NCI-H460 (cell line): ENCODE results near the gene SIGLEC11. TPM values are rescaled to one million over a fixed set of nuclear protein-coding genes. Genes with fewer than 3 reads are reported as not detected.
"Not testable (repeated sequence)": the region's sequence is repeated elsewhere in the genome, so short reads cannot be mapped to it uniquely, and the experiment has no call there.

Experiments
- DNase-seq: peaks from one replicate; pipeline ENCODE4 v3.0.0-alpha.2; 2016; ENCODE audit warnings: low read depth; ENCODE audit errors: extremely low read depth
- total RNA-seq: library from RNA; depleted of rRNA; stranded (reverse); fragments of >200 nt; shearing (Covaris generic); gene quantifications from 2 replicates; pipeline ENCODE4 v1.2.3, GENCODE V29; 2014

The SIGLEC11 gene
- total RNA-seq, 1 experiment from 2014 or later: not detected

DNA sequence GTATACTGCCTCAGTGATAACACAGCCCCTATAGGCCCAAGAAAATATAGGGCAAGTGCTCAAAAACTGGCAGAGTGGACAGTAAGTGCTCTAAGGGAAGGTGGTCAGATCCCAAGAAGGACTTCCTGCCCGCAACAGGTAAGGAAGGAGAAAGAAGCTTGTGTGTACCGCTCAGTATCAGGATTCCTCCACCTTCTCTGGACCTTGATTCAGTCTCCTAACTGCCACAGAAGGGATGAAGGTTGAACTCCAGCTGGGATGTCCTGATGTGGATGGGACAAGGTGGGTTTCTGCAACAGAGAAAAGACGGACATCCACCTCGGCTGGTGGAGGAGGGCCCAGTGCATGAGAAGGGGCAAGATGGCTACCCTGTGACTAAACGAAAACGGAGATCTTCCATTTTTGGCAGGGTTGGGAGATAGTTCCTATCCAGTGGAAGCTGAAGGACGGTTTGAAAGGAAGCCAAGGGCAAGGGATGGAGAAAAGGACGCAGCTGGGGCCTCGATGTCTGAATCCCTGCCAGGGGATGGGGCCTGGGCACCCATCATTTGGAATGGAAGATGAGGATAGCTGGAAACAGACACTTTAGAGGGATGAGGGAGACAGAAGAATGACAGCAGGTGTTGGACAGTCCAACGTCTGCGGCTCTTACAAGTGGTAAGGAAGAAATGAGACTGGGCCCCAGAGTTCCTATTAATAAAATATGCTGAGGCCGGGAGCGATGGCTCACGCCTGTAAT lies 33.3 kb downstream of the SIGLEC11 start:
- DNase-seq: no peak

DNA sequence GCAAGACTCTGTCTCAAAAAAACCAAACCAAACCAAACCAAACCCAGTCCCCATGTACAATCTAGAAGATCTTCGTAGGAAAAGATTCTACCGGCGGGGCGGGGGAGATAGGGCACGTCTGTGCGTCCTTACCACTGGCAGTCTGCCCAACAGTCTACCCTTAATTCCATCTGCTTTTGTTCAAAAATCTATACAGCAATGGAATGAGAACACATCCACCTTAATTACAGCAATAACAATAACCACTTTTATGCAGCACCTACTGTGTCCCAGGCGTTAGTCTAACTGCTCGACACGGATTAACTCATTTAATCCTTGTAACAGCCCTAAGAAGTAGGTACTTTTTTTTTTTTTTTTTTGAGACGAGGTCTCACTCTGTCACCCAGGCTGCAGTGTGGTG lies 34.5 kb downstream of the SIGLEC11 start:
- DNase-seq: no peak

DNA sequence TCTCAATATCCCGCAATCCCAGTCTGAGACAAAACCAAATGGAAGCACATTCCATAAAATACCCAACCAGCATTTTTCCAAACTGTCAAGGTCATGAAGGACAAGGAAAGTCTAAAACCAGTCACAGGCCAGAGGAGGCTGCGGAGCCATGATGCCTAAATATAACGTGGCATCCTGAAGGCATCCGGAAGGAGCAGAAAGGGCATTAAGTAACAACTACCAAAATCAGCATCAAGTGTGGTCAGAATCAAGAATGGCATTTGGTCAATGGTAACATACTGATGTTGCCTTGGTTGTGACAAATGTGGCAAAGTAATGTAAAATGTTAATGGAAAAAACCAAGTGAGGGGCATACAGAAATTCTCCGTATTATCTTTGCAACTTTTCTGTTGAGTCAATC lies 35.5 kb downstream of the SIGLEC11 start:
- no peak for DNase-seq

DNA sequence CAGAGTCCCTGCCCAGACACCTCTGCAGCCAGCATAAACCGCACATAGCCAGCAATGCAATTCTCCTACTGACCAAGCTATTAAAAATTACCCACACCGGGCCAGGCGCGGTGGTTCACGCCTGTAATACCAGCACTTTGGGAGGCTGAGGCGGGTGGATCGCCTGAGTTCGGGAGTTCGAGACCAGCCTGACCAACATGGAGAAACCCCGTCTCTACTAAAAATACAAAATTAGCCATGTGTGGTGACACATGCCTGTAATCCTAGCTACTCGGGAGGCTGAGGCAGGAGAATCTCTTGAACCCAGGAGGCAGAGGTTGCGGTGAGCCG lies 36.1 kb downstream of the SIGLEC11 start:
- DNase-seq: not testable (repeated sequence)

DNA sequence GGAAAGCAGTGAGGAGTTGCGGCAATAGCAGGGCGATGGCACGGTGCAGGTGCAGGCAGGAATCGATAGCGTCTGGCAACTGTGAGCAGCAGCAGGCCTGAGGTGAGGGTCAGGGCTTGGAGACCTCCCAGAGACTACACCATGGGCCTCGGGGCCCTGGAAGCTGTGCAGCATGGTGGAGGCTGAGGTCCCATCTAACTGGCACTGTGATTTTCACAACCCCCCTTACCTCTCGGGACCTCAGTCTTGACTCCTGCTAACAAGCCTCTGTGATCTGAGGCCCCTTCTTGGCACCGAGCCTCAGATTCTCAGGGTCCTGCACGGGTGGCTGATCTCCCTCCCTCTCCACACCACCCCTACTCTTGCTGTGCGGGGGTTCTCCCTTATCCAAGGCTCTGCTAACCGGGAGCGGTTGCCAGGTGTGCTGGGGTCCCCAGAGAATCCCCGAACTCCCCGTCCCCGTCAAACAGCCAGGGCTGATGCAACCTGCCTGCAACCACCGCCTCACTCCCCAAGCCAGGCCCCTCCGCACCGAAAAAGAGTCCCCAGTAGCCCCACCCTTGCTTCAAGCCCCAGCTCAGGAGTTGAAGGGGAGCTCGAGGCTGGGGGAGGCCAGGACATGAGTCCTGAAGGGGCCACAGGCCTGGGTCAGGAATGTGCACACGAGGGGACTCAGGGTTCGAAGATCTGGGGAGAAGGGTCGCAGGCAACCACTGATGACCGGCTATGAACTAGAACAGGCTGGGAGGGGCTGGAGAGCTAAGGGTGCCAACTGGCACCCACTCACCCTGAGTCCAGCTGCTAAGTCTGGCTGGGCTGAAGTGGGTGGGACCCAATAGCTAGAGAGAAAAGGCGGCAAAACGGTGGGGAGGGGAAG lies 36.7 kb downstream of the SIGLEC11 start:
- DNase-seq: no peak

DNA sequence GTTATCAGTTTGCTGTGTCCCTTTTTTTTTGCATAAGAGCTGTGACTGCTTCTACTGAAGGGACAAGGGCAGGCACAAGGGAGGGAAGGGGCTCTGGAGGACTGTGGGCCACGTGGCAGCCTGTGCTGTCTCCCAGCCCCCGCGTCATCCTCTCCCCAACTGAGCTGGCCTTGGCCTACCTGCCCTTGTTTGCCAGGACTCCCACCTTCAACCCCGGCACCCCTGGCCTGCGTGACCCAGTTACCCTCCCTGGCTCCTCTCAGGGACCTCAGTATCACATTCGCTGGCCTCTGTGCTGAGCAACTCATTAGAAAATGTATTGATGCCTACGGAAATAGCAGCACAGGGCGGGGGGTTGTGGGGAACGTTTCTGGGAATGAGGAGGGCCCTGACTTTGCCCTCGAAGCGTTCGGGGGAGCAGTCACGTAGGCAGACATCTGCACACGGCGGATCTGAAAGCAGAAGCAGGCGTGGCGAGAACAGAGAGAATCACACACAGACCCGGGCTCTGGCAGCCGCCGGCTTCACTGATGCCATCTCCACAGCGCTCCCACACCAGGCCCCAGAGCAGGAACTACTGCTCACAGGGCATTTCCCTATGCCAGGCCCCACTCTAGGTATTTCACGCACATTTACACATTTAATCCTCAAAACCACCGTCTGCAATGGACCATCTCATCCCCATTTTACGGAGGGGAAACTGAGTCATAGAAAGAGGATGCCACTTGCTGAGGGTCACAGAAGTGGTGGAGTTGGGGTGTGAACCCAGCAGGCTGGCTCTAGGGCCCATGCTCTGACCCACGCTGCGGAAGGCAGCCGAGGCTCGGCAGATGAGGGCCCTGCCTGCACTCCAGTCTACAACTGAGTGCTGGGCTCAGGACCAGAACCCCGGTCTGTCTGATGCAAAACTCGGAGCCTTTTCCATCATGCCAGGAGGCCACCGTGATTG lies 37.6 kb downstream of the SIGLEC11 start:
- DNase-seq: no peak

DNA sequence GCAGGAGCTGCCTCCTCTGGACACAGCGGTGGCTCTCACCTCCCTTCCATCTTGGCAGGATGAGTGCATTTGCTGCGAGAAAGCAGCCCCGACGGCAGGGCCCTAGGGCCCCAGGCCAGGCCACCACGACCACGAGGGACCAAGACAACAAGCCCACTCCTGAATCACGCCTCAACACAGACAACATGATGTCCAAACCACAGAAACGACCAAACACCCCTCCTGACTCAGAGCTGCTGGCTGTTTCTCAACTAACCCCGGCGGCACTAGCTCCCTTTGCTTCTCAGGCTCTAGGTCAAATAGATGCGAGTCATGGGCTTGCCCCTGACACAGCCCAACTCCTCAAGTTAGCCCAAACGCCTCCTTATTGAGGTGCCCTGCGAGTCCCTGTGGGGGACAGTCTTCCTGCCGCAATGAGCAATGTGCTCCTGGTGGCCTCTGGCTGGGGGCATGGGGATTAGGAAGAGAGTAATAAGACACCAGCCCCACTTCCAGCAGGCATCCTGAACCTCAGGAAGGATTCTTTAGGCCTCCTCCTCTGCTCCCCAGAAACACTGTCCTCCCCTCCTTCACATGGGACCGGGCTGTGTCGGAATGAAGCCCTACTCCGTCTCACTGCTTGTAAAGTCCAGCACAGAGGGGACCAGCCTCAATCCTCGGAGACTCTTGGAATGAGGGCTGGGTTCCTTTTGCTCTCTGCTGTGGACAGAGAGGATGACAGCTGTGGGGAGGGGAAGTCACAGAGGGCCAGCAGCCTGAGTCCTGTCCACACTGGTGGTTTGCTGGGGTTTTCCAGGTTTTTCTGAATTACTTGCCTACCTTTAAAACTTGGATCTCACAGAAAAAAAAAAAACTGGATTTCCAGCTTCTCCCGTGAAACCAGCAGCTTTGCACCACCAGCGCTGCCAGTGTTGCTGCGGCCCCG lies 38.8 kb downstream of the SIGLEC11 start:
- no peak for DNase-seq

DNA sequence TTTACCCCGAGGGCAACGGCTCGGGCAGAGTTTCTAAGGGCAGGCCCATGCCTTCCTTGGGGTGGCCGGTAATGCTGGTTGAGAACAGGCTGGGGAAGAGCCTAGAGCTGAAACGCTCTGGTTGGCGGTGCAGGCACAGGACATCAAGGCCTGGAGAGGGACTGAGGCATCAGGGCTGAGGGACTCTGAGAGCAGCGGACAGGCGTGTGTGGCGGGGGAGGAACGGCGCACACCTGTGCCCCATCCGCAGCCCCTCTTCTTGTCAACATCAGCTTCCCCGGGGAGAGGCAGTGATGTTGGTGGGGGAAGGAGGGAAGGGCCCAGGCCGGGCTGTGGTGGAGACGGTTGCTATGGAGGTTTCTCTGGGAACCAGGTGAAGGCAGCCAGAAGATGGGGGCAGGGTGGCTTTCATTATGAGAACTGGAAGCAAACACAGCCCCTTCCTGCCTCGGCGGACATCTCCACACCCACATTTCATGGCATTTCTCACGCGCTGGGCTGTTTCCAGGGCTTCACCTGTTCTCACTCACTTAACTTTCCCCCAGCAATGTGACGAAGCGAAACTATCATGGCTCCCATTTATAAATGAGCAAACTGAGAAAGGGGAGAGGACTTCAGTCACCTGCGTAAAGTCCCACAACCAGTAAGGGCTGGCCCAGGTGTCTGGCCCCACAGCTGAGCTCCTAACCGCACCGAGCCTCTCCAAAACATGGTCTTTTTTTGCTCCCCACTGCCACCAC lies 40.2 kb downstream of the SIGLEC11 start:
- DNase-seq: no peak

DNA sequence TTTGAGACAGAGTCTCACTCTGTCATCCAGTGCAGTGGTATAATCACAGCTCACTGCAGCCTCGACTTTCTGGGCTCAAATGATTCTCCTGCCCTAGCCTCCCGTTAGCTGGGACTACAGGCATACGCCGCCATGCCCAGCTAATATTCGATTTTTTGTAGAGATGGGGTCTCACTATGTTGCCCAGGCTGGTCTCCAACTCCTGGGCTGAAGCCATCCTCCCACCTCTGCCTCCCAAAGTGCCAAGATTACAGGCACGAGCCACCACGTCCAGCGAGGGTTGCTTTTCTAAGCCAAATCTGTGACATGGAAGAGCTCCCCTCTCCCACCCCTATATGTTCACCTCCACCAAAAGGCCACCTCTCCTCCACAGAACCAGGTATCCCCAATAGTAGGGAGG lies 42.9 kb downstream of the SIGLEC11 start:
- no peak for DNase-seq

DNA sequence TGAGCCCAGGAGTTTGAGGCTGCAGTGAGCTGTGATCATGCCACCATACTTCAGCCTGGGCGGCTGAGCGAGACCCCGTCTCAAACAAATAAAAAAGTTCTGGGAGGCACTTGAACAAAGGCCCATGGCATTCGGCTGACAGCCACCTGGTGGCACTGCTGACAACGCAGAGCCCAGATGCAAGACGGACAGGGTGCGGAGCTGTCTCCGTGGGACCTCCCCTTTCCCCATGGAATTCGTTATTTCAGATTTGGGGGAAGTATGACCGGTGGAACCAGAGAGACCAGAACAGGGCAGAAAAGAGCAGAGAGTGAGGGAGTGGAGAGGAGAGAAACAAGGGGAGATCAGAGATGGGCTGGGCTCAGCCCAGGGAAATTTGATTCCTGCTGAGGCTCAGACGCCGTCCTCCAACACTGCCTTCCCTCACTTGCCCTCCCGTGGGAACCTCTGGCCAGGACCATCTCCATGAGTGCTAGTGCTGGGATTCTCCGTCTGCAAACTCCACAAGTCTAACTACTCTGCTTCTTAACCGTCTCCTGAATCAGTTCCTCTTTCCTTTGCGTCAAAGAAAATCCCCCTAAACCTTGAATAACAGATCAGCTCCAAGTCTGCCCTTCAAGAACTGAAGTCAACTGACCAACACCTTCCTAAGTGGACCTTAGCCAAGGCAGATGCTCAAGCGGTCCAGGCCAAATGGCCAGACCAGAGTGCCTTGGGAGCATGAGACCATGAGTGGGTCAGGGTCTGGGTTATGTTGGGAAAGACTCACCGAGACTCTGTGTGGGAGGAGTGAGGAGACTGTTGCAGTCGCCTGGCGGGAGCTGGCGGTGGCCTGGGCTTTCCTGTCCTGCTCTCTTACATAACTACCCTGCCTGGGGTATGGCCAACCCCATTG lies 43.9 kb downstream of the SIGLEC11 start:
- DNase-seq: no peak

DNA sequence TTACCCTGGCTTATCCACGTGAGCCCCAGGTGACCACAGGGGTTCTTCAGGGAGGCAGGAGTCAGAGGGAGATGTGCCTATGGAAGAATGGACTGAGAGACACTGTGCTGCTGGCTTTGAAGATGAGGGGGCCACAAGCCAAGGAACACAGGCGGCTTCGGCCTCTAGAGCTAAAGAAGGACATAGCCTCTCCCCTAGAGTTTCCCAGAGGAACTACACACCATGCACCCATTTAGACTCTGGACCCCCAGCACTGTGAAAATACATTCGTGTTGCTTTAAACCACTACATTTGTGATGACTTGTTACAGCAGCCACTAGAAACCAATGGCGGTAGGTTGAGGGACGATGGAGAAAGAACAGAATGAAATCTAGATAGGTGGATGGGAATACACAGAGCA lies 45.7 kb downstream of the SIGLEC11 start:
- DNase-seq: no peak

DNA sequence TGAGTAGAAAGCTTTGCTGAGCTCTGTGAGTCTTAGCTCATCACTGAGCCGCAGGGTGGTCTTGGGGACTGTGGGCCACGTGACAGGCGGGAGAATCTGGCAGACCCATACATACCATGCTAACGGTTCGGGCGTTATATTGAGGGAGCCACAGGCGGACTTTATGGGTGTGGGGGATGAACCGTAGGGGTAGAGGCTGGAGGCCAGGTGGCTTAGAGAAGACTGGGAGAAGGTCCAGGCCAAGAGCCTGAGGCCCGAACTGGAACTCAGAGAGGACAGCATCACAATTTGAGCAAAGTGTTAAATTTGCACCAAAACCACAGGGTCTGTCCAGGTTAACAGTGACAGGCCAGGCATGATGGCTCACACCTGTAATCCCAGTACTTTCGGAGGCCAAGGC lies 47.3 kb downstream of the SIGLEC11 start:
- DNase-seq: no peak

DNA sequence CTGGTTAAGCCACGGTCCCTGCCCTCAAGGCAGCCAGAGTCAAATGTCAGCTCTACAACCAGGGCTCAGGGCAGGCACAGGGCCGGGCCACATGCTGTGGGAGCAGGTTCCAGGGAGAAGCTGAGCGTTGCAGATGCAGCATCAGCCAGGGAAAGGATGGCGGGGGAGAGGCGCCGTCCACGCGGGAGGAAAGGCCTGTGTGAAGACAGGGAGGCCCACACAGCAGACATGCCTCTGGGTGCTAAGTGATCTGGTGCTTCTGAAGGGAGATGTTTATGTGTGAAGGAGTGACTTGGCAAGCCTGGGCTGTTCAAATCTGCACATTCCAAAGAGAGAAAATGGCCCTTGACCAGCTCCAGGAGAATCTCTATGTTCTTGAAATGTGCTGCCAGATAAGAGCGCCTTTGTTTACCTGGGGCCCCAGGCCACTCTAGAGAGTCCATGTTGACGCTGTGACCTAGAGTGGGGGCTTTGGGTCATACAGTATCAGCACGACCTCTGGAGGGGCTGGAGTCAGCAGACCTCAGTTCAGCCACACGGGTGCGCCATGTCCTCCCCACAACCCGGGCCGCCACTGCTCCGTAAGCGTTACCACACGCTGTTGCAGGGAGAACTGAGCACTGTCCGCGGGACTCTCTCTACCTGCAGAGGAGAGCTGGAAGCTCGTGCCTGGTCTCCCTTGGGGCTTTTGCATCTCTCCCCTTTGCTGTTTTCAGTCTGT lies 47.8 kb downstream of the SIGLEC11 start:
- no peak for DNase-seq

DNA sequence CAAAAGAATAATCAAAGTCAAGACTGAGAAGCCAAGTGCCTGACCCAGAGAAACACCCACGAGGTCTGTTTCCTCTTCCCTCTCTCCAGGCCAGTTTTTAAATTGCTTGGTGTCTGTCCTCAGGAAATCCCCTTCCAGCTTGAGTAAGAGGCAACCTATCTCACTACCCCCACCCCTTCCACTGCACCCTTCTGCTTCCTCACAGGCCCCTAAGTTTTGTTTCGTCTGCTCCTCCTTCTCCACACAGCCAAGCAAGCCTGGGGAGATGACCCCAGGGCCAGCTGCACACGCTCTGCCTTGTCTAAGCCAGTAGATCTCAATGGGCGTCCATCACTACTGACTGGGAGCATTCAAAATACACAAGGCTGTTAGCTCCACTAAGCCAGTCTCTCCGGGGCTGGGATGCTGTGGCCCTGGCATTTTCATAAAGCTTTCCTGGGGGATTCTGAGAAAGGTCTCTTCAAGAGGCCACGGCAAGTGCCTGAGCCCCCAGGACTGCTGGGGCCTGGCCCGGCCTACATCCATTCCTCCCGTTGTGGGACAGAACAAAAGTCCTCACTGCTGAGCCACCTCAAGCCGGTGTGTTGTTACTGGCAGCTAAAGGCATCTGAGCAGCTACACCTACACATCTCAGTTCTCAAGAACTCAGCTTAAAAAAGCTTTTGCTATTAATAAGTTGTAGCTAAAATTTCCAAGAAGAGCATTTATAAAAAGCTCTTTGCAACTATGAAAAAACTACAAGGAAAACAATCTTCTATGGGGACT lies 49.4 kb downstream of the SIGLEC11 start:
- DNase-seq: no peak

DNA sequence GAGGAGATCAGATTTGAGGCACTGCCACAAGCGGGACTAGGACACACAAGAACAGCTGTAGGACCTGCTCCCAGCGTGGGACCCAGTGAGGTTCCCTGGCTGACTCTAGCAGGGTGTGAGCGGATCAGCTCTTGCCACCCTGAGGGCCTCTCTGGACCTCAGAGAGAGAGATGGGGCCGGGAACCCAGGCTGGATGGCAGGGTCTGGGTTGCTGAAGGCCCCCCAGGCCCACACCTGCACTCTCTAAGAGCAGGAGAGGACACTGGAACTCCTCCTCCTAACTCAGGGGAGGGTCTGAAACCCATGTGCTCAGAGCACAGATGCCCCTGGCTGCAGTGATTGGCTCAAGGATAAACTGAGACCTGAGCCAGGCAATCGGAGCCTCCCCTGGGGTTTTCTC lies 50.8 kb downstream of the SIGLEC11 start:
- DNase-seq: no peak

DNA sequence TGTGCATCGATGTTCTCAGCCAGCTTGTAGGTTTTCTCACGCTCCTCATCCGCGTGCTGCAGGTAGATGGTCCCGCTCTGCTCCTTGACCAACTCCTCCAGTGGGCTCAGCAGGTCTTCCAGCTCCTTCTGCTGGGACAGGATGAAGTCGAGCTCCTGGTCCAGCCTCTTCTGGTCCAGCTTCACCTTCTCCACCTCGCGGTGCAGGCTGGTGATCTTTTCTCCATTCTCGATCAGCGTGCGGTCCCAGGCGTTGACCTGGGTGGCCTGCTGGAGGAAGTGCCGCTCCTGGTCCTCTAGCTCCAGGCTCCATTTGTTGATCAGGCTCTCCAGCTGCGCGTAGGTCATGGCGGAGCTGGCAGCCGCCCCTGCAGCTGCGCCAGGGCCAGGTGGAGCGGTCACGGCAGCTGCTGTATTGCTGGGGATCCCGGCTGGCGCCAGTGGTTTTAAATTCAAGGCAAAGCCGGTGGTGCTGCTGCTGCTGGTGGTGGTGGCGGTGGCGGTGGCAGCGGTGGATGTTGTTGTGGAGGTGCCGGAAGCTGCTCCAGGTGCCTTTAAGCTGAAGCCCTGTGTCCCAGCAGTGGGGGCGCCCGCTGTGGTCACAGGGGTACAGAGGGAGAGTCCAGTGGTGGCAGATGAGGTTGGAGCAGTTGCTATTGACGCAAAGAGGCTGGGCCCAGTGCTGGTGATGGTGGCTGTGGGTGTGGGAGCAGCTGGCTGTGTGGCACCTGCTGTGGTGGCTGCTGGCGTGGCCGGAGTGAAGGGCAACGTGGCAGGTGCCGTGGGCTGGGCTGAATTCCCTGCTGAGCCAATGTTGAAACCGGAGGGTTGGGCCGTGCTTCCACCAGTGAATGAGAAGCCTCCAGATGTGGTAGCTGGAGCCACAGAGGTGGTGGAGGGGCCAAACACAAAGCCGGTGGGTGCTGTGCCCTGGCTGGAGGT lies 52.2 kb downstream of the SIGLEC11 start:
- DNase-seq: no peak
